Skeletal muscle tissue (tissue), 4 donors: ENCODE data around the gene RHOG. TPM values are rescaled to one million over a fixed set of nuclear protein-coding genes. Genes with fewer than 3 reads are reported as not detected.
"Not testable (repeated sequence)": the region's sequence is repeated elsewhere in the genome, so short reads cannot be mapped to it uniquely, and the experiment has no call there.

Experiments used
- H3K27ac ChIP-seq: one replicate; pipeline ENCODE4 v1.7.0; 2013; ENCODE audit warnings: mild to moderate bottlenecking, low read depth, low read length, inconsistent platforms
- H3K27me3 ChIP-seq, 3 donors: one replicate each; pipeline ENCODE4 v1.7.0; 2013; ENCODE audit warnings: low read length in 3 of 3; ENCODE audit not compliant: control insufficient read depth in 3 of 3, insufficient read depth in 3 of 3
- H3K36me3 ChIP-seq, 3 donors: one replicate each; pipeline ENCODE4 v1.7.0; 2013; ENCODE audit warnings: low read length in 3 of 3; ENCODE audit not compliant: control insufficient read depth in 3 of 3, insufficient read depth in 3 of 3
- H3K4me1 ChIP-seq, 3 donors: one replicate each; pipeline ENCODE4 v1.7.0; 2013; ENCODE audit warnings: low read length in 3 of 3, mild to moderate bottlenecking in 3 of 3; ENCODE audit not compliant: control insufficient read depth in 3 of 3, insufficient read depth in 3 of 3
- H3K4me3 ChIP-seq, 3 donors: one replicate each; pipeline ENCODE4 v1.7.0; 2013; ENCODE audit warnings: low read length in 3 of 3
- H3K9ac ChIP-seq, 3 donors: one replicate each; pipeline ENCODE4 v1.7.0; 2013; ENCODE audit warnings: low read length in 3 of 3, mild to moderate bottlenecking in 3 of 3, moderate library complexity in 2 of 3, low read depth in 1 of 3
- H3K9me3 ChIP-seq, 3 donors: one replicate each; pipeline ENCODE4 v1.7.0; 2013; ENCODE audit warnings: low read length in 3 of 3; ENCODE audit not compliant: control insufficient read depth in 3 of 3
- total RNA-seq: library from RNA; depleted of rRNA; stranded (reverse); fragments of >200 nt; gene quantifications from one replicate; pipeline ENCODE4 v1.2.3, GENCODE V29; 2014
- donor health status: Osteomylitis.

The RHOG gene
- total RNA-seq, 1 donor from 2014 or later: 1.6 TPM

DNA sequence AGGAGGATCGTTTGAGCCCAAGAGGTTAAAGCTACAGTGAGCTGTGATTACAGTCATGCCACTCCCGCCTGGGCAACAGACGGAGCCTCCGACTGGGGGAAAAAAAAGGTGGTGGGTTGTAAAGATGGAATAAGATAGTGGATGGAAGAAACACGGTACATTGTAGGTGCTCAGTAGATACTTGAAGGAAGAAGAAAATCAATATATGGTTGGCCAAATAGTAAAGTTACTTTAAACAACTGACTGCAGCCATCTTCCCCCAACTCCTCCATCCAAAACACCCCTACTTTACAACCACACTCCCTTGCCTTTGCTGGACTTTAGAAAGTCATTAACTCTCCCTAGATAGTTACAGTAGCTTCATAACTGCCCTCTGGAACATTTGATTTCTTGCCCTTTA, 40.9 kb downstream of the RHOG start:
- peaks cover 10 to 20% (median 17%) of the 10 kb centered on the region in 3 donors for H3K4me1 ChIP-seq

DNA sequence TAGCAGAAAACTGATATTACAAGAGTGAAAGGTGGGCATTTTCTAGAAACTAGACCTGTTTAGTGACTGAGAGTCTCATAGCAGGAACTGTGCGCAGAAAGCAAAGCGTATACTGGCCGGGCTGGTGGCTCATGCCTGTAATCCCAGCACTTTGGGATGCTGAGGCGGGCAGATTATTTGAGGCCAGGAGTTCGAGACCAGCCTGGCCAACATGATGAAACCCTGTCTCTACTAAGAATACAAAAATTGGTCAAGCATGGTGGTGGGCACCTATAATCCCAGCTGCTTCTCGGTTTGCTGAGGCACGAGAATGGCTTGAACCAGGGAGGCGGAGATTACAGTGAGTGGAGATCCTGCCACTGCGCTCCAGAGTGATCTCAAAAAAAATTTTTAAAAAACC, 41.6 kb downstream of the RHOG start:
- no peak overlapping the region for H3K4me3 ChIP-seq
- H3K9ac ChIP-seq: no peak overlapping the region
- H3K27ac ChIP-seq: no peak overlapping the region
- H3K36me3 ChIP-seq: peaks cover 0 to 2% (median 0%) of the 10 kb centered on the region in 3 donors
- no peaks in the 10 kb centered on the region for H3K9me3 ChIP-seq
- peaks cover 10 to 24% (median 22%) of the 10 kb centered on the region in 3 donors for H3K4me1 ChIP-seq
- no peaks in the 10 kb centered on the region for H3K27me3 ChIP-seq

More for the DNA sequence above, 40.9 kb downstream of the RHOG start:
- H3K27me3 ChIP-seq: no peaks in the 10 kb centered on the region
- H3K4me3 ChIP-seq: no peak overlapping the region
- H3K9ac ChIP-seq: no peak overlapping the region
- no peaks in the 10 kb centered on the region for H3K9me3 ChIP-seq
- H3K27ac ChIP-seq: no peak overlapping the region
- H3K36me3 ChIP-seq: no peaks in the 10 kb centered on the region

DNA sequence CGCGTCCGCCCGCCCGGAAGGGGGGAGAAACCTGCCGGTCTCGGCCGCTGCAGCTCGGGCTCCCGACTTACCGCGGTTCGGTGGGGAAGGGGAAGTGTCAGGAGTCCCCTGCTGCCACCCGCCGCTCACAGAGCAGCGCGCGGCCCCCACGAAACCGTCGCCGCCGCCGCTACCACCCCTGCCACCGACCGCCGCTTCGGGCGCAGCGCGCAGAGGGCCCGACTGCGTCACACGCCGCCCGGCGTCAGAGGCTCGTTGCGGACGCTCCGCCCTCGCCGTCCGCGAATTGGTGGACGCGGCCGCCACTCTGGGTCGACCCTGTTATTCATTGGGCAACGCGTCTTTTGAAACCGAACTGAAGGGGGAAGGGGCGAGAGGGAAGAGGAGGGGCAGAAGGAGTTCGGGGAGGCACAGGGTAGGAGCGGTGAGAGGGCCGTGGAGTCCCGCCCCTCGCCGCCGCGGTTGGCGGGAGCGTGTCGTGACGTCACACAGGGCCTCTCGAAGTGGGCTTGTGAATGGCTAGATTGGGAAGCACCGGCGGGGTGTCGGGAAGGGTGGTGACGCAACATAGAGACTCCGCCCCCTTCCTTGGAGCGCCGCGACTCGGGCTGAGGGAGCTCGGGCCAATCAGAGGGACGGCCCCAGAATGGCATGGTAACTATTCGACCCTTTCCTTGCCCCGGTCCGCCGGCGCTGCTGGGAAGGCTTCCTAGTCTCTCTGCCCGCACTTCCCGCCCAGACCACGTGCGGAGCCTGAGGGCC, 43.2 kb downstream of the RHOG start, which contains the start of gene NUP98:
NUP98 (minus strand) TSS at position 226 of the 762 bp plus-strand sequence. CDS start 15,437 bp downstream, outside the sequence.
- peak within 1 kb of the TSS; percentile 97 for H3K27ac ChIP-seq
- H3K36me3 ChIP-seq: peaks cover 7 to 11% (median 10%) of the 10 kb centered on the region in 3 donors
- peaks cover 10 to 24% (median 22%) of the 10 kb centered on the region in 3 donors for H3K4me1 ChIP-seq

DNA sequence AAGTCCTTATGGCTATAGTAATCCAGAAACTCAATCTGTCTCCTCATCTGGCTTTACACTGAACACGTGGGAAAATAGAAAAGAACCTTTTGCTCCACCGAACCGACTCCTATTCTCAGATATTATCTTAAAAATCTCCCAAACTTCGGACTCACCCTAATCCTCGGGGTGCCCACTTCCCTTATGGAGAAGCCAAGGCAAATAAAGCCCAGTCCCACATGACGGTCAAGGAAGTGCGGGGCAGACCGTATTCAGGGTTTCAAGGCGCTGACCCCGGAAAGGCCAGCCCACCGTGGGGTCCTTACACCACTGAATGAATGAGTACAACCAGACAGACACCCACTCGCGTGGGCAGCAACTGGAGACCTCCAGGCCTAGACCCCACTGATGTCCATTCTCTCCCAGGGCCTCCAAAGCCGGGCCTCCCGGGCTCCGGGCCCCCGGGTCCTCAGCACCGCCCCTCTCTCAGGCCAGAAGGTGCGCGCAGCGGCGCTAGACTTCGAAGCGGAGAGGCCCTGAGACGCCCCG, 43.9 kb downstream of the RHOG start:
- Histone ChIP-seq H3K9me3 (no peaks in the 10 kb centered on the region), H3K4me3 (peak overlapping the region; percentile 79 to 99 (median 82)), H3K27ac (peak overlapping the region; percentile 97), H3K9ac (peak overlapping the region; percentile 95 to 98 (median 97)), H3K4me1 (peaks cover 10 to 24% (median 22%) of the 10 kb centered on the region in 3 donors), H3K27me3 (no peaks in the 10 kb centered on the region), H3K36me3 (peaks cover 7 to 15% (median 10%) of the 10 kb centered on the region in 3 donors)

More for the DNA sequence above, 43.2 kb downstream of the RHOG start, which contains the start of gene NUP98:
- H3K9ac ChIP-seq: peak within 1 kb of the TSS; percentile 95 to 98 (median 97)
- H3K9me3 ChIP-seq: no peaks in the 10 kb centered on the region
- peak within 1 kb of the TSS; percentile 79 to 99 (median 84) for H3K4me3 ChIP-seq
- no peaks in the 10 kb centered on the region for H3K27me3 ChIP-seq

DNA sequence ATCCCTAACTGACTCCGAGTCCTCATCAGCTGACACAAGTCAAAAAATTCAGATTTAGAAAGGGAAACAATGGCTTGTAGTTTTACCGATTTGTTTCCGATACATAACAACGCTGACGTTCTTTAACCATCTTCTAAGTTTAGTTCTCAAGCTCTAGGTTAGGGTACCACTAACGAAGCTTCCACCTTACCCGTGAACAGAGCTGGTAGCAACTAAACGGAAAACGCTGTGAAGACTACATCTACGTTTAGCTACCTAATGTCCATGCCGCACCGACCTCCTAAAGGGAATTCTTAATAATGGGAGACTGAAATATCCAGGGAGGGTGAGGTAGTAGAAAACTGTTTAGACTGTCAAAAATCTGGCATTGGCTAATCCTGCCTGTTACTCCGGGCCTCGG, 44.4 kb downstream of the RHOG start:
- H3K4me1 ChIP-seq: peaks cover 10 to 24% (median 22%) of the 10 kb centered on the region in 3 donors
- H3K9ac ChIP-seq: peak overlapping the region; percentile 95 to 98 (median 97)
- H3K36me3 ChIP-seq: peaks cover 7 to 15% (median 10%) of the 10 kb centered on the region in 3 donors
- no peaks in the 10 kb centered on the region for H3K27me3 ChIP-seq
- H3K4me3 ChIP-seq: peak overlapping the region; percentile 79 to 99 (median 82)
- H3K9me3 ChIP-seq: no peaks in the 10 kb centered on the region
- peak overlapping the region; percentile 97 for H3K27ac ChIP-seq

DNA sequence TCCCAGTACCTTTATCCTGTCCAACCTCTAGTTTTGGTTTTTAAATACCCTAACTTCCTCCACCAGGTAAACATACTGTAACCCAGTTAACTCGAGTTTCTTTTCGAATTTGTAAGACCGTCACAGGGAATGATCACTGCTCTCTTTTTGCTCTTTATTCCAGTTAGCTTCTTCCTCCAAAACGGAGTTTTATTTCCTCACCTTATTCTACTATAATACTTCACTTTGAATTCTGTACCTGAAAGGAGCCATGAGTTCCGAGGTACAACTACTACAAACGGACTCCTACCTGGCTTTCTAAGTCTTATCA, 44.8 kb downstream of the RHOG start:
- H3K4me3 ChIP-seq: peak overlapping the region in 2 of 3 donors; percentile 79 to 99
- H3K4me1 ChIP-seq: peaks cover 10 to 24% (median 22%) of the 10 kb centered on the region in 3 donors
- H3K9me3 ChIP-seq: no peaks in the 10 kb centered on the region
- peaks cover 7 to 15% (median 10%) of the 10 kb centered on the region in 3 donors for H3K36me3 ChIP-seq
- H3K27me3 ChIP-seq: no peaks in the 10 kb centered on the region
- peak overlapping the region; percentile 95 to 98 (median 97) for H3K9ac ChIP-seq
- H3K27ac ChIP-seq: peak overlapping the region; percentile 97

DNA sequence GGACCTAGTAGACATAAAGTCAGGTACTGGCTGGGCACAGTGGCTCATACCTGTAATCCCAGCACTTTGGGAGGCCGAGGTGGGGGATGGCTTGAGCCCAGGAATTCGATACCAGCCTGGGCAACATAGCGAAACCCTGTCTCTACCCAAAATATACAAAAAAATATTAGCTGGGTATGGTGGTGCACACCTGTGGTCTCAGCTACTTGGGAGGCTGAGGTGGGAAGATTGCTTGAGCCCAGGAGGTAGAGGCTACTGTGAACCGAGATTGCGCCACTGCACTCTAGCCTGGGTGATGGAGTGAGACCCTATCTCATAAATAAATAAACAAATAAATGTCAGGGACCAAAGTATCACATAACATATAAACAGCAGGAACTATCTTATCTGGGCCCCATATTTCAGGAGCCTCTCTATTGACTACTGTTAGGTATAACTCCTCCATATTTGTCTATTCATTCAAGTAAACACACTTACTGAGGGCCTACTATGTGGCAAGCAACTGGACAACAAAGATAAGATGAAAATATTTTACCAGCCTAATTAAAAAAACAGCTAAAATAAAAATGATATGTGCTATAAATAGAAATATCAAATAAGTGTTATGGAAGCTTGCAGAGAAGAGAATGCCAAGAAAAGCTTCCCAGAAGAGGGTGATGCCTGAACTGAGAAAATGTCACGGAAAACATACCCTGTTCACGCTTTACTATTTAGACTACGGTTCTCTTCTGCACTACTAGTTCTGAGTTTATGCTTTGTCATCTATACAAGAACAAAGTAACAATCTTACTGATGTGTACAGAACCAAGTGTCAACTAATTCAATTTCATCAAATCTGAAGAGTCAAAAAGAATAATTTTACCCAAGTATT, 45.4 kb downstream of the RHOG start:
- Histone ChIP-seq H3K36me3 (peaks cover 7 to 15% (median 10%) of the 10 kb centered on the region in 3 donors), H3K9ac (peak overlapping the region; percentile 45 to 98 (median 95)), H3K9me3 (no peaks in the 10 kb centered on the region), H3K4me3 (peak overlapping the region in 2 of 3 donors; percentile 79 to 99), H3K27ac (peak overlapping the region; percentile 97), H3K27me3 (no peaks in the 10 kb centered on the region), H3K4me1 (peaks cover 10 to 24% (median 22%) of the 10 kb centered on the region in 3 donors)

DNA sequence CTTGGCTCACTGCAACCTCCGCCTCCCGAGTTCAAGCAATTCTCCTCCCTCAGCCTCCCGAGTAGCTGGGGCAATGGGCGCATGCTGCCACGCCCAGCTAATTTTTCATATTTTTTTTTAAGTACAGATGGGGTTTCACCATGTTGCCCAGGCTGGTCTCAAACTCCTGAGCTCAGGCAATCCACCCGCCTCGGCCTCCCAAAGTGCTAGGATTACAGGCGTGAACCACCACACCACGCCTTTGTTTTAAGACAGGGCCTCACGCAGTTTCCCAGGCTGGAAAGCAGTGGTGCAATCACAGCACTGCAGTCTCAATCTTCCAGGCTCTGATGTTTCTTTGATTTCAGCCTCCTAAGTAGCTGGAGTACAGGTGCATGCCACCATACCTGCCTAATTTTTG, 46.4 kb downstream of the RHOG start:
- Histone ChIP-seq H3K9ac (peak overlapping the region in 1 of 3 donors; percentile 33), H3K4me1 (peaks cover 10 to 27% (median 24%) of the 10 kb centered on the region in 3 donors), H3K36me3 (peaks cover 10 to 15% (median 10%) of the 10 kb centered on the region in 3 donors)
- not testable (repeated sequence) for H3K27ac ChIP-seq, H3K4me3 ChIP-seq, H3K27me3 ChIP-seq, H3K9me3 ChIP-seq

DNA sequence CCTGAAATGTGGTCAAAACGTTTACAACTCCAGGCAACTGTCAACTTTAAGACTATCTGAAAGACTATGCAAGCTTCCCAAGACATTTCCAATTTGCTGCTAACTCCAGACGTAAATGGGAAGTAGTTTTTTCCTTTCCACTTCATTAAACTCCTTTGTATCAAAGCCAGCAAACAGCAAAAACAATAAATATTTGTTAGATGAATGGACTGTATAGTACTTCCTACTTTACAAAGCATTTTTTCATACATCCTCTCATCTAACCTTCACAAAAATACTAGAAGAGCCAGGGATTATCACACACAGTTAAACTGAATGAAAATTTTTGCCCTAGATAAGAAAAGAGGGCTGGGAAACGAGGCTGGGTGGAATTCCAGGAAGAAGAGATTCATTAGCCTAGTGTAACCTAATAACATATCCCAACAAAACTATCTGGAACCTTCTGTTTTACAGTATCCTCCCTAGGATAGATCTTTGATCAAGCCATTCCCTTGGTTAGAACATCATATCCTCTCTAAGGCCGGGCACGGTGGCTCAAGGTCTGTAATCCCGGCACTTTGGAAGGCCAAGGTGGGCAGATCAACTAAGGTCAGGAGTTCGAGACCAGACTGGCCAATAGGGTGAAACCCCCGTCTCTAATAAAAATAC, 53.9 kb downstream of the RHOG start:
- Histone ChIP-seq H3K9me3 (no peaks in the 10 kb centered on the region), H3K4me1 (peaks cover 0 to 9% (median 8%) of the 10 kb centered on the region in 3 donors), H3K9ac (peak overlapping the region in 1 of 3 donors; percentile 10), H3K36me3 (peaks cover 0 to 6% (median 0%) of the 10 kb centered on the region in 3 donors), H3K27me3 (no peaks in the 10 kb centered on the region), H3K27ac (no peak overlapping the region), H3K4me3 (no peak overlapping the region)
